Astrocyte (in vitro differentiated cells and primary cell): ENCODE results near the gene HPN. TPM values are rescaled to one million over a fixed set of nuclear protein-coding genes. Genes with fewer than 3 reads are reported as not detected.

ENCODE experiments used
- DNase-seq: peaks from one replicate; pipeline ENCODE4 v3.0.0-alpha.2; 2010; ENCODE audit warnings: low read depth
- FAIRE-seq: peaks from 2 replicates; lab custom pipeline; 2011; peaks lifted over from hg19 to GRCh38; lab: Jason Lieb, UNC
- H2AFZ ChIP-seq: 2 replicates; pipeline ENCODE4 v1.6.0; 2012; ENCODE audit warnings: low read depth, low read length, inconsistent platforms
- H3K27ac ChIP-seq: 2 replicates; pipeline ENCODE4 v1.5.1; 2011; ENCODE audit warnings: low read depth, low read length, inconsistent platforms
- H3K27me3 ChIP-seq: 2 replicates; pipeline ENCODE4 v1.6.0; 2011; ENCODE audit warnings: low read length, inconsistent platforms; ENCODE audit not compliant: insufficient read depth
- H3K36me3 ChIP-seq: 2 replicates; pipeline ENCODE4 v1.5.1; 2011; ENCODE audit warnings: low read length, inconsistent platforms; ENCODE audit not compliant: insufficient read depth
- H3K4me1 ChIP-seq: 2 replicates; pipeline ENCODE4 v1.5.1; 2011; ENCODE audit warnings: low read length, inconsistent platforms; ENCODE audit not compliant: insufficient read depth
- H3K4me2 ChIP-seq: 2 replicates; pipeline ENCODE4 v1.6.0; 2012; ENCODE audit warnings: low read length, inconsistent platforms
- H3K4me3 ChIP-seq: 2 replicates; pipeline ENCODE4 v1.5.1; 2011; ENCODE audit warnings: low read depth, mild to moderate bottlenecking, low read length, inconsistent platforms; ENCODE audit not compliant: insufficient read depth
- H3K79me2 ChIP-seq: 2 replicates; pipeline ENCODE4 v1.6.0; 2012; ENCODE audit warnings: mild to moderate bottlenecking, low read length, inconsistent platforms; ENCODE audit not compliant: insufficient read depth
- H3K9ac ChIP-seq: 2 replicates; pipeline ENCODE4 v1.6.0; 2012; ENCODE audit warnings: mild to moderate bottlenecking, low read length, inconsistent platforms
- H3K9me3 ChIP-seq: 2 replicates; pipeline ENCODE4 v1.5.1; 2012; ENCODE audit warnings: low read depth, mild to moderate bottlenecking, low read length, inconsistent platforms; ENCODE audit not compliant: insufficient read depth
- H4K20me1 ChIP-seq: 2 replicates; pipeline ENCODE4 v1.6.0; 2012; ENCODE audit warnings: low read length, inconsistent platforms; ENCODE audit not compliant: insufficient read depth
- H3K27ac Mint-ChIP-seq: one replicate; pipeline ENCODE4 v1.8.0; 2021; ENCODE audit warnings: mild to moderate bottlenecking, mixed read lengths; ENCODE audit not compliant: unreplicated experiment
- H3K27me3 Mint-ChIP-seq: one replicate; pipeline ENCODE4 v1.8.0; 2021; ENCODE audit warnings: low read depth, mixed read lengths; ENCODE audit not compliant: unreplicated experiment
- H3K36me3 Mint-ChIP-seq: one replicate; pipeline ENCODE4 v1.8.0; 2021; ENCODE audit warnings: low read depth, mixed read lengths; ENCODE audit not compliant: unreplicated experiment
- H3K4me1 Mint-ChIP-seq: one replicate; pipeline ENCODE4 v1.8.0; 2021; ENCODE audit warnings: low read depth, mixed read lengths; ENCODE audit not compliant: unreplicated experiment
- H3K4me3 Mint-ChIP-seq: one replicate; pipeline ENCODE4 v1.8.0; 2021; ENCODE audit warnings: mild to moderate bottlenecking, moderate library complexity, mixed read lengths; ENCODE audit not compliant: unreplicated experiment
- H3K9me3 Mint-ChIP-seq: one replicate; pipeline ENCODE4 v1.8.0; 2021; ENCODE audit warnings: mild to moderate bottlenecking, mixed read lengths; ENCODE audit not compliant: unreplicated experiment
- EZH2 ChIP-seq: IDR thresholded peaks from 2 replicates; pipeline ENCODE4 v1.6.1; 2012; ENCODE audit warnings: mild to moderate bottlenecking, low read length, inconsistent platforms; ENCODE audit not compliant: insufficient read depth
- total RNA-seq: library from RNA; stranded (reverse); gene quantifications from 2 replicates; pipeline ENCODE4 v1.2.1, GENCODE V29; 2021
- TF ChIP-seq, protein P1 (sequence below): IDR thresholded peaks from 2 replicates; pipeline ENCODE4 v1.5.1; 2011; ENCODE audit warnings: low read depth, mild to moderate bottlenecking, inconsistent platforms, low read length, moderate library complexity; ENCODE audit not compliant: insufficient read depth

HPN gene
- total RNA-seq, 1 donor from 2014 or later = 0.73 TPM

DNA sequence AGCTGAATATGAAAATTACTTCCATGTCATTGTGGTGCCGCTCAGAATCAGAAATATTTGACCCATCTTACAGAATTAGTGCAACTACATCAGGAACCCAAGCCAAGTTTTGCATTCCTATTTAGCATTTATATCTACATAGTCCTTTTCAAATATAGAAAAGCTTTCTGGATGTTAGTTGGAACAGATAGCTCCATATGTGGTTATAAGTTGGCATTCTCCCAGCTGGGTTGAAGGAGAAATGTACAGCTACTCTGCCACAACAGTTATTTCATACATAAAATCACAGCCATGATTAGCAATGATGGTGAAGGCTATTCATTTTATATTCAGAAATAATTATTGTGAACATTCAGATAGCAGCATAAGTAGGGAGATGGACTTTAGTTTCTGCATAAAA, 28.2 kb downstream of the HPN start:
- FAIRE-seq = no peak
- TF ChIP-seq, protein P1, sequence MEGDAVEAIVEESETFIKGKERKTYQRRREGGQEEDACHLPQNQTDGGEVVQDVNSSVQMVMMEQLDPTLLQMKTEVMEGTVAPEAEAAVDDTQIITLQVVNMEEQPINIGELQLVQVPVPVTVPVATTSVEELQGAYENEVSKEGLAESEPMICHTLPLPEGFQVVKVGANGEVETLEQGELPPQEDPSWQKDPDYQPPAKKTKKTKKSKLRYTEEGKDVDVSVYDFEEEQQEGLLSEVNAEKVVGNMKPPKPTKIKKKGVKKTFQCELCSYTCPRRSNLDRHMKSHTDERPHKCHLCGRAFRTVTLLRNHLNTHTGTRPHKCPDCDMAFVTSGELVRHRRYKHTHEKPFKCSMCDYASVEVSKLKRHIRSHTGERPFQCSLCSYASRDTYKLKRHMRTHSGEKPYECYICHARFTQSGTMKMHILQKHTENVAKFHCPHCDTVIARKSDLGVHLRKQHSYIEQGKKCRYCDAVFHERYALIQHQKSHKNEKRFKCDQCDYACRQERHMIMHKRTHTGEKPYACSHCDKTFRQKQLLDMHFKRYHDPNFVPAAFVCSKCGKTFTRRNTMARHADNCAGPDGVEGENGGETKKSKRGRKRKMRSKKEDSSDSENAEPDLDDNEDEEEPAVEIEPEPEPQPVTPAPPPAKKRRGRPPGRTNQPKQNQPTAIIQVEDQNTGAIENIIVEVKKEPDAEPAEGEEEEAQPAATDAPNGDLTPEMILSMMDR = no peak
- TF ChIP-seq EZH2 = no peak

DNA sequence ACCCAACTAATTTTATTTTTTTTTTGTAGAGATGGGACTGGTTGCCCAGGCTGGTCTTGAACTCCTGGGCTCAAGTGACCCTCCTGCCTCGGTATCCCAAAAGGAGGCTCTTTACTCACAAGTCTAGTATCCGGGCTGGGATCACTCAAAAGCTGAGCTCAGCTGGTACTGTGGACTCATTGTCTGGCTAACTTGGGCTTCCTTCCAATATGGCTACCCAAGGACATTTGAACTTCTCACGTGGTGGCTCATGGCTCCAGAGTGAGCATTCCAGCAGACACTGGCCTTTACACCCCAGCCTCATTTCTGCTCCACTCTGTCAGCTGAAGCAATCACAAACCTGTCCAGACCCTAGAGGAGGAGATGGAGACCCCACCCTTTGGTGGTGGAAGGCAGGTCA, 28.9 kb downstream of the HPN start:
- H3K36me3 Mint-ChIP-seq = peaks cover 4% of the 10 kb centered on the region
- no peak overlapping the region for H3K4me3 Mint-ChIP-seq
- peaks cover 3% of the 10 kb centered on the region for H3K9me3 Mint-ChIP-seq
- no peak for DNase-seq
- H3K4me1 ChIP-seq = no peaks in the 10 kb centered on the region
- FAIRE-seq = no peak
- no peak overlapping the region for H2AFZ ChIP-seq
- H3K4me3 ChIP-seq = no peak overlapping the region
- peaks cover 16% of the 10 kb centered on the region for H3K27me3 Mint-ChIP-seq
- H3K4me2 ChIP-seq = no peak overlapping the region
- H3K27me3 ChIP-seq = no peaks in the 10 kb centered on the region
- H3K79me2 ChIP-seq = no peaks in the 10 kb centered on the region
- no peak overlapping the region for H3K27ac ChIP-seq
- H4K20me1 ChIP-seq = no peaks in the 10 kb centered on the region
- peaks cover 4% of the 10 kb centered on the region for H3K9me3 ChIP-seq
- no peak overlapping the region for H3K27ac Mint-ChIP-seq
- H3K36me3 ChIP-seq = no peaks in the 10 kb centered on the region
- peaks cover 5% of the 10 kb centered on the region for H3K4me1 Mint-ChIP-seq
- TF ChIP-seq EZH2 = no peak
- TF ChIP-seq, protein P1 = no peak
- H3K9ac ChIP-seq = no peak overlapping the region

More for the DNA sequence above, 28.2 kb downstream of the HPN start:
- Histone ChIP-seq H3K36me3 (no peaks in the 10 kb centered on the region), H4K20me1 (no peaks in the 10 kb centered on the region), H3K4me2 (no peak overlapping the region), H2AFZ (no peak overlapping the region), H3K27me3 (no peaks in the 10 kb centered on the region), H3K4me1 (no peaks in the 10 kb centered on the region), H3K9ac (no peak overlapping the region), H3K4me3 (no peak overlapping the region), H3K79me2 (no peaks in the 10 kb centered on the region), H3K27ac (no peak overlapping the region), H3K9me3 (peaks cover 4% of the 10 kb centered on the region)
- Mint-ChIP-seq H3K27me3 (peaks cover 12% of the 10 kb centered on the region), H3K4me3 (no peak overlapping the region), H3K4me1 (peaks cover 5% of the 10 kb centered on the region), H3K36me3 (peaks cover 4% of the 10 kb centered on the region), H3K9me3 (peaks cover 3% of the 10 kb centered on the region), H3K27ac (no peak overlapping the region)
- DNase-seq = no peak

DNA sequence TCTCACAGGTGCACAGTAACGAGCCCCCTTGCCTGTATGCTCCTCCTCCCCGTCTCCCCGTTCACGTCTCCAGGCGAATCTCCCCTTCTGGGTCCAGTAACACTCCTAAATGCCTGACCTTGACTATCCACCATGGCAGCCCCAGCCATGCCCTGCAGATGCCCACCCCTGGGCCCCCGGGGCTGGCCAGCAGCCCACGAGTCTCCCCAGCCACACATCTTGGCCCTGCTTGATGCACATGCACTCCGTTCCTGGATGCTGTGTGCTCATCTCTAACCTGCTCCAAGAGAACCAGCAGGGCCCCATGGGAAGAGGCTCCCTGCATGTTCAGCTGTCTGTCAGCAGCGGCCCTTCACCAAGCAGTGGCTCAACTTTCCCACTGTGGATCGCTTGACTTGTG, 32.0 kb downstream of the HPN start:
- no peaks in the 10 kb centered on the region for H4K20me1 ChIP-seq
- H3K27ac ChIP-seq = no peak overlapping the region
- peaks cover 2% of the 10 kb centered on the region for H3K36me3 Mint-ChIP-seq
- no peak overlapping the region for H2AFZ ChIP-seq
- H3K79me2 ChIP-seq = no peaks in the 10 kb centered on the region
- H3K4me1 Mint-ChIP-seq = peaks cover 2% of the 10 kb centered on the region
- no peak overlapping the region for H3K9ac ChIP-seq
- no peaks in the 10 kb centered on the region for H3K36me3 ChIP-seq
- no peak overlapping the region for H3K4me3 Mint-ChIP-seq
- no peak overlapping the region for H3K4me3 ChIP-seq
- DNase-seq (no peak), FAIRE-seq (no peak)
- H3K27ac Mint-ChIP-seq = no peak overlapping the region
- H3K27me3 ChIP-seq = no peaks in the 10 kb centered on the region
- H3K4me1 ChIP-seq = no peaks in the 10 kb centered on the region
- peaks cover 24% of the 10 kb centered on the region for H3K27me3 Mint-ChIP-seq
- peaks cover 1% of the 10 kb centered on the region for H3K9me3 Mint-ChIP-seq
- peaks cover 4% of the 10 kb centered on the region for H3K9me3 ChIP-seq
- no peak overlapping the region for H3K4me2 ChIP-seq
- no peak for TF ChIP-seq EZH2
- TF ChIP-seq, protein P1 = no peak
